Retina (tissue), 1 donor: ENCODE measurements around the gene SETD1A.

Experiments used
- DNase-seq: peaks from one replicate; pipeline ENCODE4 v3.0.0-alpha.2; 2016

Gene SETD1A

GRCh38 chr16:31025339-31025738, 67.8 kb downstream of the SETD1A start:
- no peak for DNase-seq

GRCh38 chr16:31029272-31029671, 71.7 kb downstream of the SETD1A start:
- DNase-seq: no peak

GRCh38 chr16:31031276-31031675, 73.7 kb downstream of the SETD1A start:
- DNase-seq: no peak

GRCh38 chr16:31032736-31033708, 75.5 kb downstream of the SETD1A start, which contains the start of gene STX4:
Gene STX4 (plus strand): TSS chr16:31033558. CDS start chr16:31033806, 248 bp downstream.
- peak; percentile 96 for DNase-seq

GRCh38 chr16:31033709-31034492, 76.3 kb downstream of the SETD1A start:
- DNase-seq: peak; percentile 86
